ENCODE measurements around the gene ZCCHC8. TPM values are rescaled to one million over a fixed set of nuclear protein-coding genes. Genes with fewer than 3 reads are reported as not detected.

Gene ZCCHC8
- total RNA-seq (10 to 100 TPM in 3 of 6 donors, 1 to 10 TPM in 3; 8.6 to 14.6 (median 10.0) TPM), polyA plus RNA-seq (10 to 100 TPM; 17.8 to 23.7 TPM)

DNA sequence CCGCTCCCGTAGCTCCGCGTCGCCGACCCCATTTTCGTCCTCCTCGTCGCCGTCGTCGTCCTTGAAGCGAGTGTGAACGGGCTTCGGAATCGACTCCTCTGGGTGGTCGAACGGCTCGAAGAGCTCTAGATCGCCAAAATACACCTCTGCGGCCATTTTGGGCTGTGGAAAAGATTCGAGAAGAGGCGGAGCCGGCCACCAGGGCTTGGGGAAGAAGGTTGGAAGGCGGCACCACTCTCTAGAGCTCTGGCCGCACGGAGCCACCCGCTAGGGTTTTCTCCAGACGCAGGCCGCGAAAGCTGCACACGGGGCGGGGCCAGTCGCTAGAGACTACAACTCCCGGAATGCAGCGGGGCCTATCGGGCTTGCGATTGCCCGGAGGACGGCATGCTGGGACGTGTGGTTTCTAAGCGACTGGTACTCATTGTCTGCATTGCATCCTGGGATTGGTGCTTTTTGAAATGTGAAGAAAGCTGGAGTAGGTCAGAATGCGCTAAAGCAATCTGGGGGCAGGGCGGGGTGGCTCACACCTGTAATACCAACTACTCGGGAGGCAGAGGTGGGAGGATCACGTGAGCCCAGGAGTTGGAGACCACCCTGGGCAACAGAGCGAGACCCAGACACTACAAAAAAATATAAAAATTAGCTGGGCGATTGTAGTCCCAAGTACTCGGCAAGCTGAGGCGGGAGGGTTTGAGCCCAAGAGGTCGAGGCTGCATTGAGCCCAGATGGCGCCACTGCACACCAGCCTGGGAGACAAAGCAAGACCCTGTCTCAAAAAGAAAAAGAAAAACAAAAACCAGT is at the start of gene ZCCHC8:
TSS of gene ZCCHC8 (minus strand) at position 248 of the 804 bp plus-strand sequence. CDS start at position 156, 92 bp downstream.
- DNase-seq (peak; percentile 95 to 98 (median 96)), FAIRE-seq (peak; percentile 54), ATAC-seq (peak; percentile 95 to 99 (median 97))
- Histone ChIP-seq H3K4me1 (peaks cover 6 to 20% (median 8%) of the 10 kb centered on the region in 3 donors), H3K27me3 (no peaks in the 10 kb centered on the region), H3K4me3 (peak within 1 kb of the TSS; percentile 58 to 88 (median 74)), H3K9me3 (no peaks in the 10 kb centered on the region), H3K27ac (peak within 1 kb of the TSS; percentile 94 to 97 (median 96)), H3K36me3 (peaks cover 0 to 27% (median 14%) of the 10 kb centered on the region in 3 donors)
- TF ChIP-seq, protein P1, sequence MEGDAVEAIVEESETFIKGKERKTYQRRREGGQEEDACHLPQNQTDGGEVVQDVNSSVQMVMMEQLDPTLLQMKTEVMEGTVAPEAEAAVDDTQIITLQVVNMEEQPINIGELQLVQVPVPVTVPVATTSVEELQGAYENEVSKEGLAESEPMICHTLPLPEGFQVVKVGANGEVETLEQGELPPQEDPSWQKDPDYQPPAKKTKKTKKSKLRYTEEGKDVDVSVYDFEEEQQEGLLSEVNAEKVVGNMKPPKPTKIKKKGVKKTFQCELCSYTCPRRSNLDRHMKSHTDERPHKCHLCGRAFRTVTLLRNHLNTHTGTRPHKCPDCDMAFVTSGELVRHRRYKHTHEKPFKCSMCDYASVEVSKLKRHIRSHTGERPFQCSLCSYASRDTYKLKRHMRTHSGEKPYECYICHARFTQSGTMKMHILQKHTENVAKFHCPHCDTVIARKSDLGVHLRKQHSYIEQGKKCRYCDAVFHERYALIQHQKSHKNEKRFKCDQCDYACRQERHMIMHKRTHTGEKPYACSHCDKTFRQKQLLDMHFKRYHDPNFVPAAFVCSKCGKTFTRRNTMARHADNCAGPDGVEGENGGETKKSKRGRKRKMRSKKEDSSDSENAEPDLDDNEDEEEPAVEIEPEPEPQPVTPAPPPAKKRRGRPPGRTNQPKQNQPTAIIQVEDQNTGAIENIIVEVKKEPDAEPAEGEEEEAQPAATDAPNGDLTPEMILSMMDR (IDR thresholded peaks at IDR 0.05): peak in 1 of 4 donors; percentile 7
- intact Hi-C loops (cut with DNase I): no loop called here
- 3 to 5% methylated on average over 50 to 52 of the region's 52 CpGs for WGBS, 2 donors

DNA sequence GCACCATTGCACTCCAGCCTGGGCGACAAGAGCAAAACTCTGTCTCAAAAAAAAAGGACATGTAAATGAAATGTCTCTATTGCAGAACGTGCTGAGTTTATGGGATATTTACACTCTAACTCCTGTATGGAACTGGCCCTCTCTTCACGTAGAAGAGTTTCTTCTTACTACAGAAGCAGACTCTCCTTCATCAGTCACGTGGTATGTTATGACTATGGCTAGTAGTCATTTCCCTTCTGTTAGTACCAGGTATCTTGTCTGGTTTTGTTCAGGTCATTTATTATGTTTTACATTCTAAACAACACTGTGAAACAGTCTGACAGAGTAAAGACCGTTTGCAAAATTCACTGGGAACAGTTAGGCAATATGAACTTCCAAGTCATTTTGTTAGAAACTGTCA is 46.6 kb upstream of the ZCCHC8 start:
- WGBS, 2 donors: 76 to 83% methylated on average over 5 of the region's 5 CpGs
- no peak for DNase-seq
- no peak overlapping the region for H3K4me3 ChIP-seq
- FAIRE-seq: no peak
- H3K27ac ChIP-seq: no peak overlapping the region
- no peaks in the 10 kb centered on the region for H3K9me3 ChIP-seq
- no peaks in the 10 kb centered on the region for H3K4me1 ChIP-seq
- intact Hi-C loops (cut with DNase I): no loop called here
- H3K36me3 ChIP-seq: no peaks in the 10 kb centered on the region
- TF ChIP-seq, protein P1 (IDR thresholded peaks at IDR 0.05): no peak
- no peak for ATAC-seq
- H3K27me3 ChIP-seq: no peaks in the 10 kb centered on the region

DNA sequence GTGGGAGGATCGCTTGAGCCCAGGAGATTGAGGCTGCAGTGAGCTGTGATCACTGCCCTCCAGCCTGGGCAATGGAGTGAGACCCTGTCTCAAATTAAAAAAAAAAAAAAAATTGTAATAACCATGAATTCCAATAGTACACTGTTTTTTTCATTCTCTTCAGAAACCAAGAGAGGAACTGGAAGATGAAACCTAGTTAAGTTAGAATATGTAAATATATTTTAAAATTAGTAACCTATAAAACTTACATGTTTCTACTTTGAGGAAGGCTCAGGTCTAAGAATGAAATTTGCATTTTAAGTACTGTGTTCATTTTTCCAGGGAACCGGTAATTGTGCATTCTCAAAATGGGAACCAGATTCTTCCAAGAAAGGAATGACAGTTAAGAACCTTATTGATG is 45.1 kb upstream of the ZCCHC8 start:
- TF ChIP-seq, protein P1 (IDR thresholded peaks at IDR 0.05): no peak
- FAIRE-seq: no peak
- intact Hi-C loops (cut with DNase I): no loop called here

DNA sequence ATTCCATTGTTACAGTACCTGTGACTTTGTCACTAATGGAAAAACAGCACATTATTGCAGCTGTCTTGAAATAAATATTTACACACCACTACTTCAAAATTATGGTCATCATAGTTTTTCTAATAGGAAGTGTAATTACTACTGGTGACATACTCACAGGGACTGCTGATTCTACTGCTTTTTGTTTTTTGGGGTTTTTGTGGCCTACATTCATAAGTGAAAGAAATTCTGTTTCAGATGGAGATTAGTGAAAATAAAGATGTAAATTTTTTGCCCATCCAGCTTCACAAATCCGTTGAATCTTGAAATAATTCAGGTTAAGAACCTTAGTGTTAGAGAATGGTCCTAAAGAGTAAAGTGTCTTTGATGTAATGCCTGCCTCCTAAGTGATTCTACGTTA is 43.8 kb upstream of the ZCCHC8 start:
- Histone ChIP-seq H3K9me3 (no peaks in the 10 kb centered on the region), H3K27me3 (no peaks in the 10 kb centered on the region), H3K4me3 (no peak overlapping the region), H3K4me1 (peaks cover 0 to under 1% (median 0%) of the 10 kb centered on the region in 3 donors), H3K36me3 (no peaks in the 10 kb centered on the region), H3K27ac (no peak overlapping the region)
- ATAC-seq (no peak), DNase-seq (no peak), FAIRE-seq (no peak)
- intact Hi-C loops (cut with DNase I): no loop called here
- WGBS, 2 donors: 93 to 97% methylated on average over 2 of the region's 2 CpGs
- TF ChIP-seq, protein P1 (IDR thresholded peaks at IDR 0.05): no peak

More for the DNA sequence above, 45.1 kb upstream of the ZCCHC8 start:
- Histone ChIP-seq H3K4me3 (no peak overlapping the region), H3K27me3 (no peaks in the 10 kb centered on the region), H3K9me3 (no peaks in the 10 kb centered on the region), H3K36me3 (no peaks in the 10 kb centered on the region), H3K4me1 (no peaks in the 10 kb centered on the region), H3K27ac (no peak overlapping the region)
- ATAC-seq: no peak
- 95 to 97% methylated on average over 2 of the region's 2 CpGs for WGBS, 2 donors
- DNase-seq: no peak

DNA sequence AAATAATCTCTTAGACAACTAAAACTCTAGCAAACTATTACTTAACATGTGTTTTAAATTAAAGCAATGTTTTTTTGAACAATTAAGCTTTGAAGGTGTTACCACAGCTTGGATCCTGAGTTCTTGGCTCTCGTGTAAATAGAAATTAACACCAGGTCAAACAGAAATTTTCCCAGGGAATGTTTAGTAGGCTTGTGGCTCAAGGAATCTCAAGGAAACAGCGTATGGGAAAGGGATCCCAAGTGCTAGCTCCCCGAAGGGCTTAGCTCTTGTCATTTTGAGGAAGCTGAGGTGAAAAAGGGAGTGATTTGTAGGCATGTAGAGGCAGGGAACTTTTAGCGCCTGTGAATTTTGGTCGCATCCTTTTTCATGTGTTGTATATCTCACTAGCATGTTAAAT is 37.8 kb upstream of the ZCCHC8 start:
- Histone ChIP-seq H3K4me3 (no peak overlapping the region), H3K27ac (peak overlapping the region in 2 of 4 donors; percentile 42 to 48), H3K27me3 (no peaks in the 10 kb centered on the region), H3K36me3 (no peaks in the 10 kb centered on the region), H3K4me1 (peaks cover 0 to 4% (median 0%) of the 10 kb centered on the region in 3 donors), H3K9me3 (no peaks in the 10 kb centered on the region)
- intact Hi-C loops (cut with DNase I): no loop called here
- FAIRE-seq (no peak), ATAC-seq (peak; percentile 44 to 88 (median 71)), DNase-seq (no peak)
- WGBS, 2 donors: 38 to 48% methylated on average over 5 of the region's 5 CpGs
- TF ChIP-seq, protein P1 (IDR thresholded peaks at IDR 0.05): no peak

Measured in pancreas (tissue), 10 donors.